NB4 (cell line): ENCODE data around the gene CHI3L1.

Experiments
- MYC ChIP-seq: IDR thresholded peaks from 2 replicates; pipeline ENCODE4 v1.6.1; 2011; ENCODE audit warnings: low read depth, low read length
- POLR2A ChIP-seq: IDR thresholded peaks from 2 replicates; pipeline ENCODE4 v1.6.1; 2011; ENCODE audit warnings: mild to moderate bottlenecking; ENCODE audit not compliant: insufficient read length; ENCODE audit errors: extremely low read depth
- TF ChIP-seq, protein P1 (sequence below): IDR thresholded peaks from one replicate; pipeline ENCODE4 v1.5.1; 2012; ENCODE audit warnings: low read depth, low read length
- TF ChIP-seq, protein P2 (sequence below): IDR thresholded peaks from 2 replicates; pipeline ENCODE4 v1.6.1; 2011; ENCODE audit warnings: low read depth, low read length

DNA sequence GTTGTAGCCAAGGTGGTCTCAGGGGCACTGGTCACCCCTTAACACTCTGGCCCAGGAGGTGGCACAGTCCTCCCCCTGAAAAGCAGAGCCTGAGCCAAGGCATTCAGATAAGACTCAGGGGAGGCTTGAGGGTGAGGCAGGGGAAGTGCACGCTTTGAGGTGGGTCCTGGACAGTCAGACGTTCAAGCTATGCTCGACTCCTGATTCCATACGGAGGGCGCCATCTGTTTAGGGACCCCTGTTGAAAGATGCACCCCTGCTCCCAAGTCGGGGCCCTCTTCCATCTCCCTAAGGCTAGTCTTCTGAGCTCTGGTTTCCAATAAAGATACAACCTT is 12.9 kb upstream of the CHI3L1 start:
- TF ChIP-seq, protein P1, sequence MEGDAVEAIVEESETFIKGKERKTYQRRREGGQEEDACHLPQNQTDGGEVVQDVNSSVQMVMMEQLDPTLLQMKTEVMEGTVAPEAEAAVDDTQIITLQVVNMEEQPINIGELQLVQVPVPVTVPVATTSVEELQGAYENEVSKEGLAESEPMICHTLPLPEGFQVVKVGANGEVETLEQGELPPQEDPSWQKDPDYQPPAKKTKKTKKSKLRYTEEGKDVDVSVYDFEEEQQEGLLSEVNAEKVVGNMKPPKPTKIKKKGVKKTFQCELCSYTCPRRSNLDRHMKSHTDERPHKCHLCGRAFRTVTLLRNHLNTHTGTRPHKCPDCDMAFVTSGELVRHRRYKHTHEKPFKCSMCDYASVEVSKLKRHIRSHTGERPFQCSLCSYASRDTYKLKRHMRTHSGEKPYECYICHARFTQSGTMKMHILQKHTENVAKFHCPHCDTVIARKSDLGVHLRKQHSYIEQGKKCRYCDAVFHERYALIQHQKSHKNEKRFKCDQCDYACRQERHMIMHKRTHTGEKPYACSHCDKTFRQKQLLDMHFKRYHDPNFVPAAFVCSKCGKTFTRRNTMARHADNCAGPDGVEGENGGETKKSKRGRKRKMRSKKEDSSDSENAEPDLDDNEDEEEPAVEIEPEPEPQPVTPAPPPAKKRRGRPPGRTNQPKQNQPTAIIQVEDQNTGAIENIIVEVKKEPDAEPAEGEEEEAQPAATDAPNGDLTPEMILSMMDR, result no peak
- no peak for TF ChIP-seq POLR2A
- TF ChIP-seq MYC, result 0 out of 2 replicates have a peak, but pooled peaks have one; percentile 4
- TF ChIP-seq, protein P2, sequence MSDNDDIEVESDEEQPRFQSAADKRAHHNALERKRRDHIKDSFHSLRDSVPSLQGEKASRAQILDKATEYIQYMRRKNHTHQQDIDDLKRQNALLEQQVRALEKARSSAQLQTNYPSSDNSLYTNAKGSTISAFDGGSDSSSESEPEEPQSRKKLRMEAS, result no peak
